B cell (primary cell): ENCODE data around the gene CPPED1. TPM values are rescaled to one million over a fixed set of nuclear protein-coding genes. Genes with fewer than 3 reads are reported as not detected.

Experiments used
- ATAC-seq: fragments of 200-7000 bp; cut with Tn5 transposase; one replicate; pipeline ENCODE4 v1.10.0; 2021; ENCODE audit warnings: low read depth, mild to moderate bottlenecking, moderate number of reproducible peaks, moderate library complexity
- CTCF ChIA-PET: fragments of 350-600 bp; sonication (Branson Sonifier 250); formaldehyde crosslinking; loops from one replicate; lab custom pipeline; 2021; ENCODE audit warnings: antibody characterized with exemption, inconsistent platforms; lab: Charles Lee
- POLR2A ChIA-PET: fragments of 350-600 bp; sonication (Branson Sonifier 250); formaldehyde crosslinking; loops from one replicate; lab custom pipeline; 2021; ENCODE audit warnings: antibody characterized with exemption; lab: Charles Lee
- DNase-seq: peaks from one replicate; pipeline ENCODE4 v3.0.0; 2013
- H2AFZ ChIP-seq: 2 replicates; pipeline ENCODE4 v1.6.1; 2012; ENCODE audit warnings: mild to moderate bottlenecking, low read depth, low read length; ENCODE audit not compliant: insufficient read depth, poor library complexity, severe bottlenecking
- H3K27ac ChIP-seq, 2 donors: 1 replicate in 1 of 2; 2 replicates in 1 of 2; pipeline ENCODE4 v1.5.1; 2012 to 2013; ENCODE audit warnings: low read length in 2 of 2, mild to moderate bottlenecking in 2 of 2, moderate library complexity in 1 of 2
- H3K27me3 ChIP-seq, 4 experiments: fragments of 200-600 bp in 1 of 4; sonication (generic) in 1 of 4; replicated peaks in 1 of 4; 1 replicate in 2 of 4; 2 replicates in 2 of 4; pipeline versions ENCODE4 v1.6.1 to v1.7.0; 2013 to 2016; ENCODE audit warnings: low read length in 3 of 4, mild to moderate bottlenecking in 2 of 4, mixed read lengths in 1 of 4, moderate library complexity in 1 of 4; ENCODE audit not compliant: insufficient read depth in 4 of 4, control insufficient read depth in 3 of 4; ENCODE audit errors: control extremely low read depth in 1 of 4
- H3K36me3 ChIP-seq, 2 experiments: replicated peaks in 1 of 2; 1 replicate in 1 of 2; 2 replicates in 1 of 2; pipeline versions ENCODE4 v1.6.1 to v1.7.1; 2013; ENCODE audit warnings: low read length in 1 of 2; ENCODE audit not compliant: insufficient read depth in 2 of 2, control insufficient read depth in 1 of 2; ENCODE audit errors: control extremely low read depth in 1 of 2, extremely low read depth in 1 of 2
- H3K4me1 ChIP-seq, 2 donors: fragments of 200-600 bp in 1 of 2; sonication (generic) in 1 of 2; 1 replicate in 1 of 2; 2 replicates in 1 of 2; pipeline versions ENCODE4 v1.5.1 to v1.6.1; 2013 to 2017; ENCODE audit warnings: low read length in 2 of 2; ENCODE audit not compliant: control insufficient read depth in 2 of 2, insufficient read depth in 2 of 2
- H3K4me2 ChIP-seq: replicated peaks from 2 replicates; pipeline ENCODE3; 2012; ENCODE audit warnings: mild to moderate bottlenecking, low read depth, low read length; ENCODE audit not compliant: poor library complexity, severe bottlenecking
- H3K4me3 ChIP-seq, 5 experiments: fragments of 200-600 bp in 1 of 5; sonication (generic) in 1 of 5; 1 replicate in 3 of 5; 2 replicates in 2 of 5; pipeline versions ENCODE4 v1.5.1 to v1.7.0; 2011 to 2016; ENCODE audit warnings: low read length in 4 of 5, mild to moderate bottlenecking in 4 of 5, low read depth in 2 of 5, control low read depth in 1 of 5, moderate library complexity in 1 of 5; ENCODE audit not compliant: insufficient read depth in 1 of 5; ENCODE audit errors: control extremely low read depth in 1 of 5, extremely low read depth in 1 of 5
- H3K79me2 ChIP-seq: fragments of 200-600 bp; sonication (generic); one replicate; pipeline ENCODE4 v1.6.0; 2016; ENCODE audit warnings: low read length; ENCODE audit not compliant: control insufficient read depth, insufficient read depth
- H3K9ac ChIP-seq: fragments of 200-600 bp; sonication (generic); 2 replicates; pipeline ENCODE4 v1.6.1; 2017; ENCODE audit warnings: mild to moderate bottlenecking, low read length, moderate library complexity
- H3K9me3 ChIP-seq, 3 donors: one replicate each; pipeline versions ENCODE4 v1.6.1 to v1.7.1; 2013; ENCODE audit warnings: low read length in 2 of 3; ENCODE audit not compliant: control insufficient read depth in 2 of 3, insufficient read depth in 1 of 3; ENCODE audit errors: control extremely low read depth in 1 of 3
- H4K20me1 ChIP-seq: 2 replicates; pipeline ENCODE4 v1.6.0; 2012; ENCODE audit warnings: mild to moderate bottlenecking, low read length; ENCODE audit not compliant: insufficient read depth, control insufficient read depth, poor library complexity, severe bottlenecking
- H3K27ac Mint-ChIP-seq: one replicate; pipeline ENCODE4 v1.8.0; 2021; ENCODE audit warnings: mixed read lengths
- H3K27me3 Mint-ChIP-seq: one replicate; pipeline ENCODE4 v1.8.0; 2021; ENCODE audit warnings: mixed read lengths
- H3K4me1 Mint-ChIP-seq: one replicate; pipeline ENCODE4 v1.8.0; 2021; ENCODE audit warnings: mixed read lengths
- H3K4me3 Mint-ChIP-seq: one replicate; pipeline ENCODE4 v1.8.0; 2021; ENCODE audit warnings: mixed read lengths
- H3K9me3 Mint-ChIP-seq: one replicate; pipeline ENCODE4 v1.8.0; 2022; ENCODE audit warnings: mixed read lengths; ENCODE audit not compliant: insufficient read depth
- EZH2 ChIP-seq: IDR thresholded peaks from 2 replicates; pipeline ENCODE4 v1.6.1; 2012; ENCODE audit warnings: borderline replicate concordance, low read depth, mild to moderate bottlenecking, moderate library complexity, low read length; ENCODE audit not compliant: insufficient read depth, poor library complexity, severe bottlenecking
- WGBS: methylation state at CpG from one replicate; pipeline ENCODE4 v1.1.5; 2013; ENCODE audit warnings: missing lambda C conversion rate; ENCODE audit not compliant: insufficient coverage; 5-methylcytosine and 5-hydroxymethylcytosine counted together
- intact Hi-C: fragments of 100-400 bp; cut with micrococcal nuclease; formaldehyde crosslinking; loops from one replicate; pipeline ENCODE4 v1.10.0; 2022
- polyA plus RNA-seq: library from polyadenylated mRNA; depleted of rRNA; stranded (reverse); fragments of >200 nt; gene quantifications from 2 replicates; pipeline ENCODE4 v1.2.3, GENCODE V29; 2012
- total RNA-seq, 2 donors: library from RNA; stranded (reverse); fragments of 120-200 nt in 1 of 2; gene quantifications; 1 replicate in 1 of 2; 2 replicates in 1 of 2; pipeline versions ENCODE4 v1.2.3 to v1.2.4, GENCODE V29; 2013 to 2022
- TF ChIP-seq, protein P1 (sequence below): fragments of 200-600 bp; IDR thresholded peaks from one replicate; pipeline ENCODE4 v1.8.0; 2022; ENCODE audit warnings: antibody characterized with exemption, mild to moderate bottlenecking

Gene CPPED1
- total and polyA plus RNA-seq, 2 donors (not counting 1 experiment from before 2014, with no cell fraction given) = 5.9 to 11.3 TPM

DNA sequence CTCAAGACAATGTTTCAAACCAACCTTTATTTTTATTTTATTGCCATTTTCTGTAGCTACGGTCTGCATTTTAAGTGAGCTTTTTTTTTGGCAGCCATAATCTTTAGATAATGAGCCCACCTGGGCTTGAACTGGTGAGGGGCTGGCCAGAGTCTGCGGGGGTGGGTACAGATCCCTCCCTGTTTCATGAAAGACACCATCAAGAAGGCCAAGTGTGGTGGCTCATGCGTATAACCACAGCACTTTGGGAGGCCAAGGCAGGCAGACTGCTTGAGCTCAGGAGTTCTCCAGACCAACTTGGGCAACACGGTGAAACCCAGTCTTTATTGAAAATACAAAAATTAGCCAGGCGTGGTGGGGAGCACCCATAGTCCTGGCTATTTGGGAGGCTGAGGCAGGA lies 113.7 kb downstream of the CPPED1 start:
- no peak overlapping the region for H3K9ac ChIP-seq
- H2AFZ ChIP-seq = no peak overlapping the region
- no peaks in the 10 kb centered on the region for H3K9me3 Mint-ChIP-seq
- no peaks in the 10 kb centered on the region for H4K20me1 ChIP-seq
- H3K4me1 Mint-ChIP-seq = no peaks in the 10 kb centered on the region
- H3K27me3 ChIP-seq = no peaks in the 10 kb centered on the region
- intact Hi-C loops = no loop called here
- H3K36me3 ChIP-seq = no peaks in the 10 kb centered on the region
- H3K4me3 Mint-ChIP-seq = no peak overlapping the region
- no peak overlapping the region for H3K4me2 ChIP-seq
- H3K27me3 Mint-ChIP-seq = no peaks in the 10 kb centered on the region
- H3K4me1 ChIP-seq = no peaks in the 10 kb centered on the region
- H3K4me3 ChIP-seq = no peak overlapping the region
- ChIA-PET POLR2A (no interaction called here), CTCF (no interaction called here)
- no peak overlapping the region for H3K27ac ChIP-seq
- no peak overlapping the region for H3K27ac Mint-ChIP-seq
- ATAC-seq = no peak
- 93% methylated on average over 4 of the region's 5 CpGs for WGBS
- no peaks in the 10 kb centered on the region for H3K9me3 ChIP-seq
- no peaks in the 10 kb centered on the region for H3K79me2 ChIP-seq
- DNase-seq = no peak
- no peak for TF ChIP-seq EZH2
- TF ChIP-seq, protein P1, sequence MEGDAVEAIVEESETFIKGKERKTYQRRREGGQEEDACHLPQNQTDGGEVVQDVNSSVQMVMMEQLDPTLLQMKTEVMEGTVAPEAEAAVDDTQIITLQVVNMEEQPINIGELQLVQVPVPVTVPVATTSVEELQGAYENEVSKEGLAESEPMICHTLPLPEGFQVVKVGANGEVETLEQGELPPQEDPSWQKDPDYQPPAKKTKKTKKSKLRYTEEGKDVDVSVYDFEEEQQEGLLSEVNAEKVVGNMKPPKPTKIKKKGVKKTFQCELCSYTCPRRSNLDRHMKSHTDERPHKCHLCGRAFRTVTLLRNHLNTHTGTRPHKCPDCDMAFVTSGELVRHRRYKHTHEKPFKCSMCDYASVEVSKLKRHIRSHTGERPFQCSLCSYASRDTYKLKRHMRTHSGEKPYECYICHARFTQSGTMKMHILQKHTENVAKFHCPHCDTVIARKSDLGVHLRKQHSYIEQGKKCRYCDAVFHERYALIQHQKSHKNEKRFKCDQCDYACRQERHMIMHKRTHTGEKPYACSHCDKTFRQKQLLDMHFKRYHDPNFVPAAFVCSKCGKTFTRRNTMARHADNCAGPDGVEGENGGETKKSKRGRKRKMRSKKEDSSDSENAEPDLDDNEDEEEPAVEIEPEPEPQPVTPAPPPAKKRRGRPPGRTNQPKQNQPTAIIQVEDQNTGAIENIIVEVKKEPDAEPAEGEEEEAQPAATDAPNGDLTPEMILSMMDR = no peak

DNA sequence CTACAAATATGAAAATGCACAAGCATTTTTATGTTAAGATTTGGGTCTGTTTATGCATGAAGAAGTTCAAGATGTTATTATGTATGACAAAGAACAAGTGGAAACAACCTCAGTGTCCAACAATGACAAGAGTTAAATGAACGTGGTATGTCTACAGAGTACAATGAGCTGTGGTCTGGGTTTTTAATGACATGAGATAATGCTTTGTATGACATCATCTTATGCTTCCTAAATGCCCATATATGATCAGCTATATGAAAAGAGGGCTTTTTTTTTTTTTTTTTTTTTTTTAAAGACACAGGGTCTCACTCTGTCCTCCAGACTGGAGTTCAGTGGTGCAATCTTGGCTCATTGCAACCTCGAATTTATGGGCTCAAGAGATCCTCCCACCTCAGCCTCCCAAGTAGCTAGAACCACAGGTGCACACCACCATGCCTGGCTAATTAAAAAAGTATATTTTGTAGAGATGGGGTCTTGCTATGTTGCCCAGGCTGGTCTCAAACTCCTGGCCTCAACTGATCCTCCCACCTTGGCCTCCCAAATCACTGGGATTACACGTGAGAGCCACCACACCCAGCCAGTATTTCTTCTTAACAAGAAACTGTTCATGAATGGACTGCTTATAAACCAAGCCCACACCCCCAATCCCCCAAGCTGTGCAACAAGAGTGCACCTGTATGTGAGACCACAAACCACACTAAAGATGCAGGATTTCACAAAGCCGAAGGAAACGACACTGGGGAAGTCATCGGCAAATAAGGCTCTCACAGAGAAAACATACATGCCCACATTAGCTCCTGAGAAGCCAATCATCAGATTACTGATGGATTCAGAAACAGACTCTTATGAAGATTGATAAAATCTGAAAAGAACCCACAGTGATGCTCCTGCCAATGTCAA lies 114.5 kb downstream of the CPPED1 start:
- no peak overlapping the region for H3K4me3 Mint-ChIP-seq

More for the DNA sequence above, 114.5 kb downstream of the CPPED1 start:
- H3K4me1 ChIP-seq = no peaks in the 10 kb centered on the region
- DNase-seq (no peak), ATAC-seq (no peak)
- no peak overlapping the region for H2AFZ ChIP-seq
- Mint-ChIP-seq H3K9me3 (no peaks in the 10 kb centered on the region), H3K27ac (no peak overlapping the region), H3K27me3 (no peaks in the 10 kb centered on the region), H3K4me1 (no peaks in the 10 kb centered on the region)
- H3K9ac ChIP-seq = no peak overlapping the region
- WGBS = 90% methylated on average over 1 of the region's 6 CpGs
- CTCF ChIA-PET = no interaction called here
- no peak overlapping the region for H3K27ac ChIP-seq
- H4K20me1 ChIP-seq = no peaks in the 10 kb centered on the region
- H3K79me2 ChIP-seq = no peaks in the 10 kb centered on the region
- H3K36me3 ChIP-seq = no peaks in the 10 kb centered on the region
- H3K27me3 ChIP-seq = no peaks in the 10 kb centered on the region
- intact Hi-C loops = no loop called here
- TF ChIP-seq, protein P1 = no peak
- no peak for TF ChIP-seq EZH2
- no peaks in the 10 kb centered on the region for H3K9me3 ChIP-seq
- POLR2A ChIA-PET = interaction anchor here (0.6 kb wide), 1 partner anchor 116 kb away, joined by 5 read pairs; no protein-coding TSS in a partner anchor
- H3K4me3 ChIP-seq = no peak overlapping the region
- H3K4me2 ChIP-seq = no peak overlapping the region
